Suprapubic skin (tissue), 3 donors: ENCODE data around the gene NPB.

Source experiments
- CTCF ChIP-seq, 2 donors: fragments of 200-600 bp in 1 of 2; fragments of 450-650 bp in 1 of 2; sonication (generic) in 1 of 2; IDR thresholded peaks; one replicate each; pipeline ENCODE4 v1.5.1; 2016 to 2019; ENCODE audit warnings: antibody characterized with exemption in 2 of 2, mild to moderate bottlenecking in 1 of 2, moderate library complexity in 1 of 2
- POLR2A ChIP-seq, 2 donors: fragments of 450-650 bp; IDR thresholded peaks; one replicate each; pipeline ENCODE4 v1.6.1; 2017; ENCODE audit warnings: antibody characterized with exemption in 2 of 2, mild to moderate bottlenecking in 2 of 2, moderate library complexity in 2 of 2

GRCh38 chr17:81904600-81905423, 2.8 kb downstream of the NPB start:
- TF ChIP-seq POLR2A (IDR thresholded peaks at IDR 0.05) = no peak
- TF ChIP-seq CTCF (IDR thresholded peaks at IDR 0.05) = no peak
